Hepatocyte (in vitro differentiated cells): ENCODE data around the gene WNK2.

ENCODE experiments used
- CTCF ChIP-seq: fragments of 200-600 bp; sonication (generic); IDR thresholded peaks from 2 replicates; pipeline ENCODE4 v1.5.1; 2016; ENCODE audit warnings: antibody characterized with exemption, mild to moderate bottlenecking; ENCODE audit not compliant: poor library complexity
- EZH2 ChIP-seq: fragments of 200-600 bp; sonication (generic); IDR thresholded peaks from 2 replicates; pipeline ENCODE4 v1.6.1; 2016; ENCODE audit warnings: antibody characterized with exemption, mild to moderate bottlenecking, borderline replicate concordance
- EZH2phosphoT487 ChIP-seq: fragments of 200-600 bp; sonication (generic); IDR thresholded peaks from one replicate; pipeline ENCODE4 v1.6.1; 2018; ENCODE audit warnings: antibody characterized with exemption, mild to moderate bottlenecking, low read depth, moderate library complexity; ENCODE audit not compliant: unreplicated experiment, severe bottlenecking

GRCh38 chr9:93209576-93210323 is 25.8 kb downstream of the WNK2 start:
- TF ChIP-seq CTCF (no peak), EZH2 (no peak), EZH2phosphoT487 (no peak)
